ENCODE data around the gene KRTAP4-6.
"Not testable (repeated sequence)": the region's sequence is repeated elsewhere in the genome, so short reads cannot be mapped to it uniquely, and the experiment has no call there.

The KRTAP4-6 gene

GRCh38 chr17:41121742-41122141 lies 18.6 kb downstream of the KRTAP4-6 start:
- no peak for DNase-seq
- H3K27ac Mint-ChIP-seq = no peak overlapping the region
- TF ChIP-seq CTCF (IDR thresholded peaks at IDR 0.05) = no peak
- peaks cover 4% of the 10 kb centered on the region for H3K27me3 Mint-ChIP-seq (ENCODE audit: low read depth, poor library complexity)
- H3K4me3 Mint-ChIP-seq = no peak overlapping the region
- no peaks in the 10 kb centered on the region for H3K4me1 Mint-ChIP-seq
- H3K9me3 Mint-ChIP-seq = no peaks in the 10 kb centered on the region
- H3K36me3 Mint-ChIP-seq (ENCODE audit: low read depth) = no peaks in the 10 kb centered on the region

DNA sequence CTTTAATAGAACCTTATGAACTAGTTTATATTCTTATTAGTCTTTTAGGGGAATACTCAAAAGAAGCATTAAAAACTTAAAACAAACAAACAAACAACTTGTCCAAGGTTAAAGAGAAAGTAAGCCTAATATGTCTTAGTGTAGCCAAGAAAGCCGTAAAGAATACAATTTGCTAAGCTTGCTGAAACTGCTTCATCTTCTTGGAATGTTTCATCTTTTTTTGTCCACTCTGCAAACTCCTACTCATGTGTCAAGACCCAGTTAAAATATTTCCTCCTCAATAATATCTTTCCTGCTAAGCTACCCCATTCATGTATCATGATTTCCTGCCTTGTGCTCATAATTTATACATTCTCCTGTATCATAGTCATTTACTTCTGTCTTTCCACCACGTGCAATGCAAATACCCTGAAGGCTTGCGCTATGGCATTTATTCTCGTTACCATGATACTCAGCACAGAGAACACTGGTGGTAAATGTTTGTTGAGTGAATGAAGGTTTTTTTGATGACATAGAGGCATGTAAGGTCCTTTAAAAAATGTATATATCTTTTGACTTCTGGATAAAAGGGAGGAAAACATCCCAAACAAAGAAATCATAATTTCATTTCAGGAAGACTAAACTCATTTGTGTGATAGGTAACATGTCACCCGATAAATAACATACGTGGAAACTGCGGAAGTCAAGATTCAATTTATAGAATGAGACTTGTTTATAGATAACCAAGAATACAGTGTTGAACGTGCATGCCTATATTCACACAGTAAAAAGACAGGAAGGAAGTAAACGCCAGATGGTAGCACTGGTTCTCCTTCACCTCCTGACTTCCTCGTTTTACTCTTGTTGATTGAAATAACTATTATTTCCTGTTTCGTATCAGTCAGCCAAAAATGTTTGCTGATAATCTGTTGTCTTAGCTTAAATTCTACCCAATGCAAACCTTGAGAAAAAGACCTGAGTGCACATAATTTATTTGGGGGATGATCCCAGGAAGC lies 20.4 kb downstream of the KRTAP4-6 start:
- H3K9me3 Mint-ChIP-seq = not testable (repeated sequence)

DNA sequence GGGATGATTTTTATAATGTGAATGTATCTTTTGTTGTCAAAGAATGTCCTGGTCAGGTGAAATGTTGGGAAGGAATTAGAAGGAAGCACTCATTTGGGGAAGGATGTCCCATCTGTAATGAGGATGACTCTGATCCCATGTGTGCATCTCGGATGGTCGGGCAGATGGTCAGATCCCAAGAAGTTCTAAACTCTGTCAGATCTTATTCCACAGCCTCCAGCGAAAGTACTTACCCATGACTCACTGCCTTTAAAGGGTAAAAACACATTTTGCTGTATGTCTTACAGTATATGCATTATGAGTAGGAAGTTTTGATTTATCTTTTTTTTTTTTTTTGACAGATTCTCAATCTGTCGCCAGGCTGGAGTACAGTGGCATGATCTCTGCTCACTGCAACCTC lies 21.6 kb downstream of the KRTAP4-6 start:
- Mint-ChIP-seq H3K36me3 (ENCODE audit: low read depth) (no peaks in the 10 kb centered on the region), H3K4me3 (no peak overlapping the region), H3K9me3 (peaks cover 3% of the 10 kb centered on the region), H3K27ac (no peak overlapping the region), H3K27me3 (ENCODE audit: low read depth, poor library complexity) (no peaks in the 10 kb centered on the region), H3K4me1 (no peaks in the 10 kb centered on the region)
- no peak for TF ChIP-seq CTCF (IDR thresholded peaks at IDR 0.05)
- DNase-seq = no peak

More for the DNA sequence above, 20.4 kb downstream of the KRTAP4-6 start:
- H3K4me1 Mint-ChIP-seq; H3K27me3 Mint-ChIP-seq (ENCODE audit: low read depth, poor library complexity); DNase-seq; H3K4me3 Mint-ChIP-seq; H3K27ac Mint-ChIP-seq; H3K36me3 Mint-ChIP-seq (ENCODE audit: low read depth): not testable (repeated sequence)

- peak within 1 kb of the TSS; percentile 14 for H3K27ac Mint-ChIP-seq
- H3K27me3 Mint-ChIP-seq (ENCODE audit: low read depth, poor library complexity); H3K36me3 Mint-ChIP-seq (ENCODE audit: low read depth); H3K4me1 Mint-ChIP-seq; DNase-seq; H3K4me3 Mint-ChIP-seq; H3K9me3 Mint-ChIP-seq: not testable (repeated sequence)
Measured at GRCh38 chr17:41117846-41118386, 22.4 kb downstream of the KRTAP4-6 start, which contains the start of gene KRTAP4-11. KRTAP4-11 (minus strand) TSS chr17:41118373; CDS start chr17:41118315, 58 bp downstream.

- H3K4me3 Mint-ChIP-seq = no peak overlapping the region
- TF ChIP-seq CTCF (IDR thresholded peaks at IDR 0.05) = no peak
- no peak overlapping the region for H3K27ac Mint-ChIP-seq
- H3K36me3 Mint-ChIP-seq (ENCODE audit: low read depth) = peaks cover 3% of the 10 kb centered on the region
- H3K9me3 Mint-ChIP-seq = peaks cover 18% of the 10 kb centered on the region
- H3K27me3 Mint-ChIP-seq (ENCODE audit: low read depth, poor library complexity) = no peaks in the 10 kb centered on the region
- no peak for DNase-seq
- H3K4me1 Mint-ChIP-seq = no peaks in the 10 kb centered on the region
Measured at GRCh38 chr17:41116297-41116696, 24.0 kb downstream of the KRTAP4-6 start.

GRCh38 chr17:41111151-41111885 lies 29.0 kb downstream of the KRTAP4-6 start:
- Mint-ChIP-seq H3K9me3 (peaks cover 32% of the 10 kb centered on the region), H3K27ac (no peak overlapping the region), H3K4me3 (no peak overlapping the region), H3K36me3 (ENCODE audit: low read depth) (peaks cover 8% of the 10 kb centered on the region), H3K4me1 (no peaks in the 10 kb centered on the region), H3K27me3 (ENCODE audit: low read depth, poor library complexity) (no peaks in the 10 kb centered on the region)
- DNase-seq = no peak
- no peak for TF ChIP-seq CTCF (IDR thresholded peaks at IDR 0.05)

- not testable (repeated sequence) for H3K27ac Mint-ChIP-seq; H3K4me3 Mint-ChIP-seq; DNase-seq; H3K4me1 Mint-ChIP-seq; H3K27me3 Mint-ChIP-seq (ENCODE audit: low read depth, poor library complexity); H3K36me3 Mint-ChIP-seq (ENCODE audit: low read depth)
- H3K9me3 Mint-ChIP-seq = peaks cover 29% of the 10 kb centered on the region
Measured at GRCh38 chr17:41108728-41109386, 31.5 kb downstream of the KRTAP4-6 start.
